GM18519 (cell line): ENCODE measurements around the gene NISCH.

Source experiments
- ATAC-seq: cut with Tn5 transposase; IDR thresholded peaks from one replicate; pipeline ENCODE4 v1.9.1; 2021; ENCODE audit warnings: mild to moderate bottlenecking, moderate library complexity; ENCODE audit not compliant: unreplicated experiment, low FRiP score

The NISCH gene

GRCh38 chr3:52506266-52506966 is 51.0 kb downstream of the NISCH start:
- ATAC-seq = no peak

- ATAC-seq = no peak
Measured at GRCh38 chr3:52507359-52507758, 52.0 kb downstream of the NISCH start.

- ATAC-seq = no peak
Measured at GRCh38 chr3:52509753-52510328, 54.4 kb downstream of the NISCH start.

GRCh38 chr3:52511509-52511908 is 56.1 kb downstream of the NISCH start:
- ATAC-seq = no peak

GRCh38 chr3:52512105-52512504 is 56.7 kb downstream of the NISCH start:
- no peak for ATAC-seq

- no peak for ATAC-seq
Measured at GRCh38 chr3:52512727-52513126, 57.3 kb downstream of the NISCH start.

GRCh38 chr3:52513281-52513680 is 57.9 kb downstream of the NISCH start:
- ATAC-seq = no peak

GRCh38 chr3:52514576-52514975 is 59.2 kb downstream of the NISCH start:
- ATAC-seq = no peak

GRCh38 chr3:52515192-52515591 is 59.8 kb downstream of the NISCH start:
- no peak for ATAC-seq

- no peak for ATAC-seq
Measured at GRCh38 chr3:52516509-52517195, 61.2 kb downstream of the NISCH start.

- ATAC-seq = no peak
Measured at GRCh38 chr3:52517796-52518722, 62.7 kb downstream of the NISCH start.

- ATAC-seq = no peak
Measured at GRCh38 chr3:52518723-52519444, 63.5 kb downstream of the NISCH start.

GRCh38 chr3:52519445-52520140 is 64.2 kb downstream of the NISCH start:
- ATAC-seq = no peak

- no peak for ATAC-seq
Measured at GRCh38 chr3:52520141-52520667, 64.8 kb downstream of the NISCH start.

- no peak for ATAC-seq
Measured at GRCh38 chr3:52520716-52521487, 65.5 kb downstream of the NISCH start.

- no peak for ATAC-seq
Measured at GRCh38 chr3:52521488-52521824, 66.1 kb downstream of the NISCH start.

- no peak for ATAC-seq
Measured at GRCh38 chr3:52521881-52522650, 66.7 kb downstream of the NISCH start.

- no peak for ATAC-seq
Measured at GRCh38 chr3:52522651-52523251, 67.3 kb downstream of the NISCH start.
